OCI-LY7 (cell line): ENCODE results near the gene DUSP6. TPM values are rescaled to one million over a fixed set of nuclear protein-coding genes. Genes with fewer than 3 reads are reported as not detected.

Experiments
- BruUV-seq: library from RNA; stranded (reverse); fragments of 400-500 nt; replicated peaks from 2 replicates; lab custom pipeline; 2021; lab: Mats Ljungman, UMichigan
- CTCF ChIA-PET: fragments of 300-600 bp; sonication (Branson Sonifier 250); formaldehyde crosslinking; loops from one replicate; lab custom pipeline; 2022; ENCODE audit warnings: antibody characterized with exemption; ENCODE audit not compliant: unreplicated experiment; lab: Charles Lee
- POLR2A ChIA-PET: fragments of 300-600 bp; sonication (Branson Sonifier 250); formaldehyde crosslinking; loops from one replicate; lab custom pipeline; 2022; ENCODE audit warnings: antibody characterized with exemption; lab: Charles Lee
- DNase-seq: peaks from one replicate; pipeline ENCODE4 v3.0.0-alpha.2; 2015; ENCODE audit warnings: low spot score
- H2AFZ ChIP-seq: fragments of 200-600 bp; sonication (generic), shearing (Covaris generic); 2 replicates; pipeline ENCODE4 v1.6.1; 2014; ENCODE audit warnings: mild to moderate bottlenecking, antibody characterized with exemption, low read length, moderate library complexity
- H3K27ac ChIP-seq: fragments of 200-600 bp; sonication (generic); 2 replicates; pipeline ENCODE4 v1.5.1; 2014; ENCODE audit warnings: mixed run types, low read depth, mild to moderate bottlenecking, moderate library complexity, low read length, inconsistent platforms; ENCODE audit not compliant: poor library complexity, severe bottlenecking
- H3K36me3 ChIP-seq: fragments of 200-600 bp; sonication (generic); 2 replicates; pipeline ENCODE4 v1.6.1; 2014; ENCODE audit warnings: mild to moderate bottlenecking, antibody characterized with exemption, low read length, moderate library complexity, mixed read lengths; ENCODE audit not compliant: insufficient read depth
- H3K4me1 ChIP-seq: fragments of 200-600 bp; sonication (generic); 2 replicates; pipeline ENCODE4 v1.5.1; 2014; ENCODE audit warnings: mild to moderate bottlenecking, low read length; ENCODE audit not compliant: insufficient read depth, poor library complexity, severe bottlenecking
- H3K4me2 ChIP-seq: fragments of 200-600 bp; sonication (generic); 2 replicates; pipeline ENCODE4 v1.6.1; 2014; ENCODE audit warnings: mild to moderate bottlenecking, low read length
- H3K4me3 ChIP-seq: fragments of 200-600 bp; sonication (generic); 2 replicates; pipeline ENCODE4 v1.5.1; 2014; ENCODE audit warnings: mild to moderate bottlenecking, low read depth, low read length; ENCODE audit not compliant: poor library complexity, severe bottlenecking
- H3K79me2 ChIP-seq: fragments of 200-600 bp; sonication (generic); 2 replicates; pipeline ENCODE4 v1.6.1; 2016; ENCODE audit warnings: low read depth, mild to moderate bottlenecking, low read length, moderate library complexity, mixed read lengths; ENCODE audit not compliant: insufficient read depth
- H3K9me2 ChIP-seq: fragments of 200-600 bp; sonication (generic); 2 replicates; pipeline ENCODE4 v1.6.1; 2016; ENCODE audit warnings: mild to moderate bottlenecking, low read length, mixed read lengths; ENCODE audit not compliant: insufficient read depth
- H3K9me3 ChIP-seq: fragments of 200-600 bp; sonication (generic); 2 replicates; pipeline ENCODE4 v1.6.1; 2014; ENCODE audit warnings: mild to moderate bottlenecking, mixed run types, low read length, mixed read lengths
- H4K20me1 ChIP-seq: fragments of 200-600 bp; sonication (generic); 2 replicates; pipeline ENCODE4 v1.6.1; 2014; ENCODE audit warnings: mild to moderate bottlenecking, antibody characterized with exemption, low read length, moderate library complexity, mixed read lengths; ENCODE audit not compliant: insufficient read depth
- CTCF ChIP-seq: fragments of 200-600 bp; sonication (generic); conservative IDR thresholded peaks from 2 replicates; pipeline ENCODE4 v1.5.1; 2014; ENCODE audit warnings: mild to moderate bottlenecking, antibody characterized with exemption, low read length, moderate library complexity, mixed read lengths
- EZH2phosphoT487 ChIP-seq: fragments of 200-600 bp; sonication (generic); IDR thresholded peaks from 2 replicates; pipeline ENCODE4 v1.6.1; 2018; ENCODE audit warnings: low read depth, borderline replicate concordance, mild to moderate bottlenecking, mixed run types, antibody characterized with exemption, low read length, moderate library complexity, mixed read lengths
- intact Hi-C: fragments of 100-400 bp; cut with micrococcal nuclease; formaldehyde crosslinking; loops from one replicate; pipeline ENCODE4 v1.10.0; 2022; ENCODE audit not compliant: unreplicated experiment
- total RNA-seq, 2 experiments: library from RNA; depleted of rRNA in 1 of 2; stranded (reverse); fragments of >200 nt in 1 of 2; shearing (Covaris generic) in 1 of 2; gene quantifications; 2 replicates each; pipeline ENCODE4 v1.2.3, GENCODE V29; 2014 to 2022

DUSP6 gene
- total RNA-seq, 2 experiments from 2014 or later: 0.47 to 2.2 TPM

GRCh38 chr12:89357297-89357730, 5.0 kb upstream of the DUSP6 start:
- no peak overlapping the region for H3K4me3 ChIP-seq
- H3K9me3 ChIP-seq: no peaks in the 10 kb centered on the region
- no peaks in the 10 kb centered on the region for H3K36me3 ChIP-seq
- intact Hi-C loops: no loop called here
- no peaks in the 10 kb centered on the region for H4K20me1 ChIP-seq
- no peak overlapping the region for H2AFZ ChIP-seq
- TF ChIP-seq EZH2phosphoT487 (no peak), CTCF (no peak)
- DNase-seq: no peak
- ChIA-PET CTCF (no interaction called here), POLR2A (interaction anchor here (0.7 to 1.2 kb wide), 3 partner anchors 43 to 315 kb away, joined by 3 read pairs; no protein-coding TSS in a partner anchor)
- H3K9me2 ChIP-seq: no peaks in the 10 kb centered on the region
- no TSS peak for BruUV-seq
- no peak overlapping the region for H3K27ac ChIP-seq
- peaks cover 28% of the 10 kb centered on the region for H3K4me1 ChIP-seq
- no peak overlapping the region for H3K4me2 ChIP-seq
- H3K79me2 ChIP-seq: no peaks in the 10 kb centered on the region

GRCh38 chr12:89356069-89356665, 3.9 kb upstream of the DUSP6 start:
- DNase-seq: no peak
- Histone ChIP-seq H3K9me3 (no peaks in the 10 kb centered on the region), H2AFZ (no peak overlapping the region), H3K79me2 (no peaks in the 10 kb centered on the region), H4K20me1 (no peaks in the 10 kb centered on the region), H3K4me3 (no peak overlapping the region), H3K27ac (no peak overlapping the region), H3K9me2 (no peaks in the 10 kb centered on the region), H3K4me1 (peaks cover 40% of the 10 kb centered on the region), H3K36me3 (no peaks in the 10 kb centered on the region), H3K4me2 (no peak overlapping the region)
- intact Hi-C loops: no loop called here
- no TSS peak for BruUV-seq
- CTCF ChIA-PET: no interaction called here
- TF ChIP-seq EZH2phosphoT487 (no peak), CTCF (no peak)
- POLR2A ChIA-PET: no interaction called here
